AG20443 (cell line): ENCODE measurements around the gene TMEM72.

Experiments used
- DNase-seq: peaks from one replicate; pipeline ENCODE4 v3.0.0; 2012; ENCODE audit warnings: low spot score, mixed read lengths

TMEM72 gene

DNA sequence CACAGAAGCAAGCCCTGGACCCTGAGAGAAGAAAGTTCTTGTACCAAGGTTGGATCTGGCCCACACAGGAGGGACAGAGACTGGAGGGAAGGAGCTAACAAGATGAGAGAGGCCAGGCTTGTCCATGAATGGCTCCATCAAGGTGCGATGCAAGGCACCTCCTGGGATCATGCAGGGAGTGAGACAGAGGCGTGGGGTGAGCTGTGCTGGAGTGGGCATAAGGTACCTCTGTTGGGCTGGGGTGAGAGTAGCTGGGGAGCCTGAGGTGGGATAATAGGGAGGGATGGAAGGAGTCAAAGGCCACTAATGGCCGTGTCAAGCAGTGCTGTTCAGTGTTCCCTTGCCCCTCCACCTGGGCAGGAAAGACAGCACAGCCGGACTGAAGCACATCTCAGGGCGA is 9.9 kb downstream of the TMEM72 start:
- no peak for DNase-seq

DNA sequence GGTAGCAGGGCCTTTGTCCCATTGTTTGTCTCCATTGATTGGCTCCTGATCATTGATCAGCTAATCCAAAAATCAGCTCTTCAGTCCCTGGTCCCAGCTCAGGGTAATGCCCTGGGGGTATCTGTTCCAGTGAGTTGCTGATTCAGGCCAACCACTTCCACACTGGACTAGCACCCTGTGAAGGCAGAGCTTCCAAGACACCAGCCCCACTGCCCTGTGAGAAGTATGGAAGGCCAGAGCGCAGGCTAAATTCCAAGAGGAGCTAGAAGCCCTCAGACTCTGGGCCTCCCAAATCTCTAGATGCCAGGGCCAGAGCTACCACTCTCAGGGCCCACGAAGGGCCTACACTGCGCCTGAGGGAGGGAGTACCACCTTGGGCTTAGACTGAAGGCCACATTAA is 10.4 kb downstream of the TMEM72 start:
- no peak for DNase-seq

GRCh38 chr10:44922021-44922420 is 10.9 kb downstream of the TMEM72 start:
- DNase-seq, result no peak

- DNase-seq, result no peak
These were observed 11.8 kb downstream of the TMEM72 start for GRCh38 chr10:44922796-44923545.

DNA sequence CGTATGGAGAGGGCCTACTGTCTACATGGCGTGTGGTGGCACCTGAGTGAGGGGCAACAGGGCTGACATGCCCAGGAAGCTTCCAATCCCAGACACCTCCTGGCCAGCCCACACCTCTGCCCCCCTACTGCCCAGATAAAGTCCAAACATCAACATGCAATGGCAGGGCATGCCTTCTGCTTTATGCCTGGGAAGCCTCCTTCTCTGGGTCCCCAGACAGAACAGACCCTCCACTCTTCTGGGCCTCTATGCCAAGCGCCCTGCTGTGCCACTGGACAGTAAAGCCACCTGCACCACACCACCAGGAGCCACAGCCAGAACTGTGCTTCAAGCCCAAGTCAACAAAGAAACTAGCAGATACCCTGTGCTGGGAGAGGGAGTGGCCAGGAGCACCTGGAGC is 12.5 kb downstream of the TMEM72 start:
- no peak for DNase-seq

GRCh38 chr10:44924261-44925040 is 13.3 kb downstream of the TMEM72 start:
- no peak for DNase-seq

GRCh38 chr10:44925224-44925623 is 14.1 kb downstream of the TMEM72 start:
- DNase-seq, result no peak

DNA sequence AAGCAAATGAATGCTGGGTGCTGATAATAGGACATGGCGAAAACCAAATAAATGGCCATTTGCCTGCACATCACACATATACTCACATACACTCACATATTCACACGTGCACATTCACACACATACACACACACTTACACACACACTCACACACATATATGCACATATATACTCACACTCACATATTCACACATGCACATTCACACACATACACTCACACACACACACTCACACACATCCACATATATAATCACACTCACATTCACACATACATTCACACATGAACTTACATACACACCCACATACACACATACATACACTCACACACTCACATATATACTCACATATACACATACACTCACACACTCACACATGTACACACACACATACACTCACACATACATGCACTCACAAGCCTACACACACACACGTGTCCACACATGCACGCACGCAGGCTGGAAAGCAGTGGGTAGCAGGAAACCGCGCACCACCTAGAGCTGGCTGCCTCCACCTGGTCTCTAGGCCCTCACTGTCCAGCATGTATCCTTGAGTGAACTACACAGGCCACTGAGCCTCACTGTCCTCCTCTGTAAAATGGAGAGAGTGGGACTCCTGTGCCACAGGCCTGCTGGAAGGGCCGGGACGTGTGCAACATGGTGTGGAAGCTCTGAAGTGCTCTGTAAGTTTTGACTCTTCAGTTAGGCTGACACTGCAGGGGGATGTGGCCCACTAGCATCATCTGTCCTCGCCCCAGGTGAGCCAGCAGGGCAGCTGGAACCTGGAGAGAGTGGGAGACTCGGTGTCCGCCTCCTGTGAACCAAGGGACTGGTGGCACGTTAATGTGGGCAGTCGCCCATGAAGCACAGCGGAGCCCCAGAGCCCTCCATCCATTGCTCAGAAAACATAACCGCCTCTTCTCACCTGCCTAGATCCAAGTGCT is 14.9 kb downstream of the TMEM72 start:
- no peak for DNase-seq

DNA sequence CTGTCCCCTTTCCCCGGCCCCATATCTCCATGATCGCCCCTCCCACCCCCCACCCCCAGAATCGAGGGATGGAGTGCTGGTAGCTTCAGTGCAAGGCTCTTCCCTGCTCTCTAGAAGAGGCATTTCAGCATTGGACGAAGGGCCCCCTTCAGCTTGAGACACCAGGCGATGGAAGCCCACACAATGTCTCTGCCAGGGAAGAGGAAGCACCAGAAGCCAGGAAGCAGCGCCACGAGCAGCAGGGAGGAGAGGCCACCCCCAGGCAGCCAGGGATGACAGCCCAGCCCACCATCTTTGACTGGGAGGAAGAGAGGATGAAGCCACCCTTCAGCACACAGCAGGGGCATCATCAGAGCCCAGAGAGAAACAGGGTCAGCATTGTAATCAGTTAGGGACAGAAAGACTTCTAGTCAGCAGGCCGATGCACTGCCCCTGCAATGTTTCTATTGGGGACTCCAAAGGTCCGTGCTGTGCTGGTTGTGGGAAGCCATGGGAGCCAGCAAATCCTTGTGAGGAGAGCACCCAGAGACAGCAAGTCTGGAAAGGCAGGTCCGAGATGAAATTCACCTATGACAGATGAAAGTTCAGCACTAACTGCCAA is 15.7 kb downstream of the TMEM72 start:
- DNase-seq, result no peak

- DNase-seq, result peak; percentile 35
These were observed 16.2 kb downstream of the TMEM72 start for GRCh38 chr10:44927352-44927751.

GRCh38 chr10:44928462-44928861 is 17.3 kb downstream of the TMEM72 start:
- DNase-seq, result no peak

- no peak for DNase-seq
These were observed 18.5 kb downstream of the TMEM72 start for GRCh38 chr10:44929356-44930255.

DNA sequence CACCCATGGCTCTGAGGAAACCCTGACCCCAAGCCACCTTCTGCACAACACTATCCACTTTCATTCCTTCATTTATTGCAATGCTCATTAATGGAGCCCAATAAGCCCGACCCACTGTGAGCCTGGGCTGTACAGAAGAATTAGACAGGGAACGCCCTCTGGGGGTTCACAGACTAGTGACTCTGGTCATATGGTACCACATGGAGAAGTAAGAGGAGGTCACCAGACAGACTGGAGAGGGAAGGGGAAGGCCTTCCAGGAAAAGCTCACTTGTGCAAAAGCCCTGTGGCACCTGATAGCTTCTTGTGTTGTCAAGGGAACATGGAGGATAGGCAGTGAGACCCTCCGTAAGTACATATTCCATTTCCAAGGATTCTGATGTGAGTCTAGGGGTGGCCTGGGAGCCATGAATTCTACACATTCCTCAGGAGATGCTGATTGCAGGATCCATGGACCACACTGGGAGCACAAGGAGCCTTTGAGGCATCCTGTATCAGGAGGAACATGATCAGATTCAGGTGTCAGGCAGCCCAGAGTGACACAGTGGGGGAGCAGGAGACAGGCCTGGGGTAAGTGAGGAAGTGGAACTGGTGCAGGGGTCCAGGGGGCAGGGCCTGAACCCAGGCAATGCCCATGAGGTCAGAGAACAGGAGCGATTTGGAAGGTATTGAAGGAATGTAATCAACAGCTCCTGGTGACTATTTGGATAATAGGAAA is 19.9 kb downstream of the TMEM72 start:
- no peak for DNase-seq

- no peak for DNase-seq
These were observed 20.7 kb downstream of the TMEM72 start for GRCh38 chr10:44931621-44932516.

- peak; percentile 87 for DNase-seq
These were observed 21.6 kb downstream of the TMEM72 start for GRCh38 chr10:44932517-44933450.

- no peak for DNase-seq
These were observed 22.5 kb downstream of the TMEM72 start for GRCh38 chr10:44933451-44934321.
